ENCODE measurements around the gene SGPP2.

SGPP2 gene

GRCh38 chr2:222494104-222494739, 69.9 kb downstream of the SGPP2 start:
- TF ChIP-seq TARDBP (IDR thresholded peaks at IDR 0.05) (no peak), L3MBTL2 (conservative IDR thresholded peaks at IDR 0.05) (no peak), LEF1 (IDR thresholded peaks at IDR 0.05; ENCODE audit: borderline replicate concordance) (no peak), HDGF (IDR thresholded peaks at IDR 0.05; ENCODE audit: borderline replicate concordance) (no peak), ZNF384 (IDR thresholded peaks at IDR 0.05) (no peak), BHLHE40 (IDR thresholded peaks at IDR 0.05; ENCODE audit: borderline replicate concordance) (no peak), SUZ12 (IDR thresholded peaks at IDR 0.05) (no peak), NFRKB (IDR thresholded peaks at IDR 0.05) (no peak), ELF4 (IDR thresholded peaks at IDR 0.05) (no peak), FOXA1 (IDR thresholded peaks at IDR 0.05) (no peak), FOXK2 (IDR thresholded peaks at IDR 0.05) (no peak)
- TF ChIP-seq, protein P1, sequence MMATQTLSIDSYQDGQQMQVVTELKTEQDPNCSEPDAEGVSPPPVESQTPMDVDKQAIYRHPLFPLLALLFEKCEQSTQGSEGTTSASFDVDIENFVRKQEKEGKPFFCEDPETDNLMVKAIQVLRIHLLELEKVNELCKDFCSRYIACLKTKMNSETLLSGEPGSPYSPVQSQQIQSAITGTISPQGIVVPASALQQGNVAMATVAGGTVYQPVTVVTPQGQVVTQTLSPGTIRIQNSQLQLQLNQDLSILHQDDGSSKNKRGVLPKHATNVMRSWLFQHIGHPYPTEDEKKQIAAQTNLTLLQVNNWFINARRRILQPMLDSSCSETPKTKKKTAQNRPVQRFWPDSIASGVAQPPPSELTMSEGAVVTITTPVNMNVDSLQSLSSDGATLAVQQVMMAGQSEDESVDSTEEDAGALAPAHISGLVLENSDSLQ (IDR thresholded peaks at IDR 0.05): no peak
- no peak for DNase-seq (ENCODE audit: extremely low spot score)
- CTCF ChIA-PET: no interaction called here
- POLR2A ChIA-PET: interaction anchor here (0.6 to 1.3 kb wide), 2 partner anchors 21 to 406 kb away, joined by 3 read pairs; no protein-coding TSS in a partner anchor

GRCh38 chr2:222495388-222495787, 71.0 kb downstream of the SGPP2 start:
- no peak for DNase-seq (ENCODE audit: extremely low spot score)
- CTCF ChIA-PET: no interaction called here
- TF ChIP-seq FOXA1 (IDR thresholded peaks at IDR 0.05) (no peak), SP1 (IDR thresholded peaks at IDR 0.05) (no peak), FOXK2 (IDR thresholded peaks at IDR 0.05) (no peak), ZNF384 (IDR thresholded peaks at IDR 0.05) (no peak), TARDBP (IDR thresholded peaks at IDR 0.05) (no peak), BHLHE40 (IDR thresholded peaks at IDR 0.05; ENCODE audit: borderline replicate concordance) (no peak), LEF1 (IDR thresholded peaks at IDR 0.05; ENCODE audit: borderline replicate concordance) (no peak), CTBP1 (IDR thresholded peaks at IDR 0.05; ENCODE audit: borderline replicate concordance) (no peak), FOXM1 (IDR thresholded peaks at IDR 0.05; ENCODE audit: borderline replicate concordance) (no peak), L3MBTL2 (conservative IDR thresholded peaks at IDR 0.05) (no peak), ELF4 (IDR thresholded peaks at IDR 0.05) (no peak), ARNT (IDR thresholded peaks at IDR 0.05) (no peak), SUZ12 (IDR thresholded peaks at IDR 0.05) (no peak), HDGF (IDR thresholded peaks at IDR 0.05; ENCODE audit: borderline replicate concordance) (no peak), NFRKB (IDR thresholded peaks at IDR 0.05) (no peak)
- TF ChIP-seq, protein P1 (IDR thresholded peaks at IDR 0.05): no peak
- POLR2A ChIA-PET: interaction anchor here (0.6 kb wide), 1 partner anchor 469 kb away, joined by 3 read pairs; no protein-coding TSS in a partner anchor

- POLR2A ChIA-PET: no interaction called here
- TF ChIP-seq ZNF384 (IDR thresholded peaks at IDR 0.05) (no peak), SP1 (IDR thresholded peaks at IDR 0.05) (no peak), NFRKB (IDR thresholded peaks at IDR 0.05) (no peak), CTBP1 (IDR thresholded peaks at IDR 0.05; ENCODE audit: borderline replicate concordance) (no peak), TARDBP (IDR thresholded peaks at IDR 0.05) (no peak), ARNT (IDR thresholded peaks at IDR 0.05) (no peak), ELF4 (IDR thresholded peaks at IDR 0.05) (no peak)
- CTCF ChIA-PET: no interaction called here
- DNase-seq (ENCODE audit: extremely low spot score): no peak
Measured at GRCh38 chr2:222499226-222499625, 74.9 kb downstream of the SGPP2 start.

DNA sequence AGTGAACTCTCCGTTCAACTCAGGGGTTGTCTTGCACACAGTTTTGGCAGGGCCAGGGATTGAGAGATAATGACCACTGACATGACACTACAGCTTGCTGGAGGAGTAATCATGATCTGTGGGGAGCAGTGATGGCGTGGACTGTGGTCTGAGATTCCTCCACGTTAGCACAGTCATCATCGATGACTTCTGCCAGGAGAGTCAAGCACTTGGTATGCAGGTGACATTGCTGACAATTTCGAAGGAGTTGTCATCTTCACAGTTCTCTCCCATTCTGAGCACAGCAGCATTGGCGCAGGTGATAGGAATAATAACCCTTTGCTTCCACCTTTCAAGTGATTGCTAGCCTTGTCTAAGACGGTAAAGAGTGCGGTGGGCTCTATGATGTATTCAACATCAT, 79.8 kb downstream of the SGPP2 start:
- no peak for TF ChIP-seq CTBP1 (IDR thresholded peaks at IDR 0.05; ENCODE audit: borderline replicate concordance)
- no peak for TF ChIP-seq FOXA1 (IDR thresholded peaks at IDR 0.05)
- TF ChIP-seq SP1 (IDR thresholded peaks at IDR 0.05): no peak
- TF ChIP-seq L3MBTL2 (conservative IDR thresholded peaks at IDR 0.05): no peak
- no peak for TF ChIP-seq SUZ12 (IDR thresholded peaks at IDR 0.05)
- TF ChIP-seq ELF4 (IDR thresholded peaks at IDR 0.05): no peak
- DNase-seq (ENCODE audit: extremely low spot score): no peak
- ChIA-PET CTCF (no interaction called here), POLR2A (no interaction called here)

- ChIA-PET POLR2A (no interaction called here), CTCF (interaction anchor here (0.6 to 1.2 kb wide), 2 partner anchors 57 to 95 kb away, joined by 3 read pairs; no protein-coding TSS in a partner anchor)
- DNase-seq (ENCODE audit: extremely low spot score): no peak
- TF ChIP-seq ZNF384 (IDR thresholded peaks at IDR 0.05) (no peak), FOXA1 (IDR thresholded peaks at IDR 0.05) (no peak), ELF4 (IDR thresholded peaks at IDR 0.05) (no peak), SP1 (IDR thresholded peaks at IDR 0.05) (no peak), FOXK2 (IDR thresholded peaks at IDR 0.05) (no peak), HDGF (IDR thresholded peaks at IDR 0.05; ENCODE audit: borderline replicate concordance) (no peak), CTBP1 (IDR thresholded peaks at IDR 0.05; ENCODE audit: borderline replicate concordance) (no peak), SUZ12 (IDR thresholded peaks at IDR 0.05) (no peak), NFRKB (IDR thresholded peaks at IDR 0.05) (no peak), FOXM1 (IDR thresholded peaks at IDR 0.05; ENCODE audit: borderline replicate concordance) (no peak), L3MBTL2 (conservative IDR thresholded peaks at IDR 0.05) (no peak), LEF1 (IDR thresholded peaks at IDR 0.05; ENCODE audit: borderline replicate concordance) (no peak), TARDBP (IDR thresholded peaks at IDR 0.05) (no peak), ARNT (IDR thresholded peaks at IDR 0.05) (no peak), BHLHE40 (IDR thresholded peaks at IDR 0.05; ENCODE audit: borderline replicate concordance) (no peak)
- TF ChIP-seq, protein P1 (IDR thresholded peaks at IDR 0.05): no peak
Measured at GRCh38 chr2:222504719-222505118, 80.4 kb downstream of the SGPP2 start.

- POLR2A ChIA-PET: no interaction called here
- no peak for DNase-seq (ENCODE audit: extremely low spot score)
- no peak for TF ChIP-seq TARDBP (IDR thresholded peaks at IDR 0.05)
Measured at GRCh38 chr2:222506230-222506935, 82.0 kb downstream of the SGPP2 start.

More at GRCh38 chr2:222506230-222506935, 82.0 kb downstream of the SGPP2 start:
- CTCF ChIA-PET: no interaction called here
